GM19438 (cell line): Measurements from ENCODE around the gene TOMM40.
"Not testable (repeated sequence)": the region's sequence is repeated elsewhere in the genome, so short reads cannot be mapped to it uniquely, and the experiment has no call there.

Experiments used
- ATAC-seq: cut with Tn5 transposase; IDR thresholded peaks from one replicate; pipeline ENCODE4 v1.9.1; 2021; ENCODE audit warnings: low read depth; ENCODE audit not compliant: unreplicated experiment

The TOMM40 gene

GRCh38 chr19:44869733-44870470 lies 21.2 kb upstream of the TOMM40 start:
- ATAC-seq = no peak

- no peak for ATAC-seq
Measured at GRCh38 chr19:44871809-44872208, 19.2 kb upstream of the TOMM40 start.

GRCh38 chr19:44872661-44873060 lies 18.4 kb upstream of the TOMM40 start:
- no peak for ATAC-seq

GRCh38 chr19:44874317-44874716 lies 16.7 kb upstream of the TOMM40 start:
- ATAC-seq = no peak

DNA sequence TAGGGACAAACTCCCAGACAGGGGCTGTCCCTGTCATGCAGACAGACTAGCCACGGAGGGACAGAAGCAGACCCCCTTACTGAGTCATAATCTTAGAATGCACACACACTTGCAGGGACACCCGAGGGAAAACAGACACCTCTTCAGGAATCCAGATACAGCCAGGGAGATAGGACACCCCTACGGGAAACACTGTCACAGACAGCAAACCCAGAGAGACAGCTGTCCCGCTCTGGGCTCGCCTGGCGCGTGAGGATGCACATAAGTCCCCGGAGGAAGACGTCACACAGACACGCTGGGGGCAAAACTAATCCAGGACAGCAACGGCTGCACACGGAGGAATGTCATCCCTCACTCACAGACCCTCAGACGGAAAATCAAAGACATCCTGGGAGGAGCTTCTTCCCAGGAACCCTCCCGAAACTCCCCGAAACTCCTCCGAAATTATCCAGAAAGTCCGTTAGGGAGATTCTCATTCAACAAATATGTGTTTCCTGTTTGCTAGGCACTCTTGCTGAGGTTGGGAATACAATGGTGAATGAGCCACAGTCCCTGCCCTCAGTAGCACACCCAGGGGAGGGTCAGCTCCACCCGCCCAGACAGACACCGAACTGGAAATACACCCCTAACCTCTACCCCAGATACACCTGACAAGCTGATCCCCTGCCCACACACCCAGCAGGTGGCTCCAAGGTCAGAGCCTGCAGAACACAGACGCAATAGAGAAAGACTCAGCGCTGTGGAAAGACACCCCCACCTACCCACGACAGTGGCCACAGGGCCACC lies 15.2 kb upstream of the TOMM40 start:
- no peak for ATAC-seq

- no peak for ATAC-seq
Measured at GRCh38 chr19:44876930-44877535, 14.0 kb upstream of the TOMM40 start.

DNA sequence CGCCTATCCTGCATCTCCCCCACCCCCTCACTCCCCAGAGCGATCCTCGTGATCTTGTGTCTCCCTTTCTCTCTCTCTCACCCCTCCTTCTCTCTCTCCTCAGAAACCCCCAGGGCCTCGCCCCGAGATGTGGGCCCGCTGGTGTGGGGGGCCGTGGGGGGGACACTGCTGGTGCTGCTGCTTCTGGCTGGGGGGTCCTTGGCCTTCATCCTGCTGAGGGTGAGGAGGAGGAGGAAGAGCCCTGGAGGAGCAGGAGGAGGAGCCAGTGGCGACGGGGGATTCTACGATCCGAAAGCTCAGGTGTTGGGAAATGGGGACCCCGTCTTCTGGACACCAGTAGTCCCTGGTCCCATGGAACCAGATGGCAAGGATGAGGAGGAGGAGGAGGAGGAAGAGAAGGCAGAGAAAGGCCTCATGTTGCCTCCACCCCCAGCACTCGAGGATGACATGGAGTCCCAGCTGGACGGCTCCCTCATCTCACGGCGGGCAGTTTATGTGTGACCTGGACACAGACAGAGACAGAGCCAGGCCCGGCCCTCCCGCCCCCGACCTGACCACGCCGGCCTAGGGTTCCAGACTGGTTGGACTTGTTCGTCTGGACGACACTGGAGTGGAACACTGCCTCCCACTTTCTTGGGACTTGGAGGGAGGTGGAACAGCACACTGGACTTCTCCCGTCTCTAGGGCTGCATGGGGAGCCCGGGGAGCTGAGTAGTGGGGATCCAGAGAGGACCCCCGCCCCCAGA lies 12.8 kb upstream of the TOMM40 start:
- no peak for ATAC-seq

DNA sequence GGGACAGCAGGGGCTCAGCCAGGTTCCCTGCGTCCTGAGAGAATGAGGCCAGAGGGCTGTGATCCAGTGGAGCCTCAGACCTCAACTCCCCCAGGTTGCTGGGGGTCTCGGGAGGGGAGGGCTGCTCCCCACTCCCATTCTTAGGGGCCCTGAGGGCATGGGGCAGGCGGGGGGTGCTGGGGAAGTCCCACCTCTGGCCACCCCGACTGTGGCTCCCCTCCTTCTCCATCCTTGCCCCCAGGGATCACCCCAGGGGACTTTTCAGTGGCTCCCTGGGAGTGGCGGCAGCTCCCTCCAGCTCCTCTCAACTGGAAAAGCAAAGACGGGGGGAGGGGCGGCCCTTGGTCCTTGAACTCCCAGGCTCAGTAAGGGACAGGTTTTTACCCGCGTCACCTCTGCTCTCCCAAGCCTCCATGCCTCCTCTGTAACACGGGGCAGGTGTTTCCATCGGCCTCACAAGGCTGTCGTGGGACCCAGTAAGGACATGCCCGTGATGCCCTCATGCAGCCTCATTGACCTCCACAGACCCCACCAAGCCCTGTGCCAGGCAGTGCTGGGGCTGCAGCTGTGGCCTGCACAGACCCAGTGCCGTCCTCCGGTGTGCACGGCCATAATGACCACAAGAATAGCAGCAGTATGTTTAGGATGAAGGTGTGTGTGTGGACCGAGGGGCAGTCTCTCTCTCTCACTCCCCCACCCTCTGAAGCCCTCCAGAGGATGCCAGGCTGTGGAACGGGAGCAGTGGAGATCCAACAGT lies 11.6 kb upstream of the TOMM40 start:
- ATAC-seq = no peak

- ATAC-seq = no peak
Measured at GRCh38 chr19:44882063-44882462, 9.0 kb upstream of the TOMM40 start.

DNA sequence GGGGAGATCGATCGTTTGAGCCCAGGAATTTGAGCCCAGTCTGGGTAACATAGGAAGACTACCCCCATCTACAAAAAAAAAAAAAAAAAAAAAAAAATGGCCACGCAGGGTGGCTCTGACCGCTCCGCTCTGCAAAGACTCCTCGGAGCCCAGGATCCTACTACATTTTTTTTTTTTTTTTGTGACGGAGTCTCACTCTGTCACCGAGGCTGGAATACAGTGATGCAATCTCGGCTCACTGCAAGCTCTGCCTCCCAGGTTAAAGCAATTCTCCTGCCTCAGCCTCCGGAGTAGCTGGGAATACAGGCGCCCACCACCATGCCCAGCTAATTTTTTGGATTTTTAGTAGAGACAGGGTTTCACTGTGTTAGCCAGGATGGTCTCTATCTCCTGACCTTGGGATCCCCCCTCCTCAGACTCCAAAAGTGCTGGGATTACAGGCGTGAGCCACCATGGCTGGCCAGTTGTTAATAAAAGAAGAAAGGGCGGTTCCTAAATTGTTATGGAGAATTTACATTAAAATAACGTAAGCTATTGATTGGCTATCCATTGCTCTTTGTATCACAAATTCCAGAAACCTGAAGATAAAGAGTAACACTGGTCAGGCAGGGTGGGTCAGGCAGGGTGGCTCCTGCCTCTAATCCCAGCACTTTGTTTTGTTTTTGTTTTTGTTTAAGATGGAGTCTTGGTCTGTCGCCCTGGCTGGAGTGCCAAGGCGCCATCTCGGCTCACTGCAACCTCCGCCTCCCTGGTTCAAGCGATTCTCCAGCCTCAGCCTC lies 8.2 kb upstream of the TOMM40 start:
- ATAC-seq = not testable (repeated sequence)

DNA sequence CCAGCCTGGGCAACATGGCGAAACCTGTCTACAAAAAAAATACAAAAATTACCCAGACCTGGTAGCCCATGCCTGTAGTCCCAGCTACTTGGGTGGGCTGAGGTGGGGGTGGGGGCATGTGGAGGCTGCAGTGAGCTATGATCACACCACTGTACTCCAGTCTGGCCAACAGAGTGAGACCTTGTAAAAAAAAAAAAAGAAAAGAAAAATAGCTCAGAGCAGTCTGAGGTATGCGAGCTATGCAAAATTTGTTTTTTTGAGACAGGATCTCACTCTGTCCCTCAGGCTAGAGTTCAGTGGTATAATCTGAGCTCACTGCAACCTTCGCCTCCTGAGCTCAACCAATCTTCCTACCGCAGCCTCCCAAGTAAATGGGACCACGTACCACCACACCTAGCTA lies 7.1 kb upstream of the TOMM40 start:
- ATAC-seq = no peak

DNA sequence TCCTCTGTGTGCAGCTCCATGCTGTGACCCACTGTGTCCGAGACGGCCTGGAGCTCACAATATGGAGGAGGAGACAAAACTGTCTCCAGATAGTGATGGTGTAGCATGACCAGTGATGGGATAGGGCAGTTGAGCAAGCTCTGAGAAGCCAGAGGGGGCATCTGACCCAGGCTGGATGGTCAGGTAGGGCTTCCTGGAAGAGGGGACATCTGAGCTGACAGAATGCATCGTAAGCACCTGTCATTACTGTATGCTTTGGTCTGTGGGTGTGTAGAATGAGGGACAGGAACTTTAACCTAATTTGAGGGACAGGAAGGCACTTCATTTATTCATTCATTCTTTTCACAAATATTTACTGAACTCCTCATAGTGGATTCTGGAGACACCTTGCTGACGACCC lies 6.5 kb upstream of the TOMM40 start:
- no peak for ATAC-seq

GRCh38 chr19:44886141-44886540 lies 4.9 kb upstream of the TOMM40 start:
- no peak for ATAC-seq

GRCh38 chr19:44887648-44888047 lies 3.4 kb upstream of the TOMM40 start:
- ATAC-seq = no peak

- not testable (repeated sequence) for ATAC-seq
Measured at GRCh38 chr19:44888335-44888734, 2.7 kb upstream of the TOMM40 start.

DNA sequence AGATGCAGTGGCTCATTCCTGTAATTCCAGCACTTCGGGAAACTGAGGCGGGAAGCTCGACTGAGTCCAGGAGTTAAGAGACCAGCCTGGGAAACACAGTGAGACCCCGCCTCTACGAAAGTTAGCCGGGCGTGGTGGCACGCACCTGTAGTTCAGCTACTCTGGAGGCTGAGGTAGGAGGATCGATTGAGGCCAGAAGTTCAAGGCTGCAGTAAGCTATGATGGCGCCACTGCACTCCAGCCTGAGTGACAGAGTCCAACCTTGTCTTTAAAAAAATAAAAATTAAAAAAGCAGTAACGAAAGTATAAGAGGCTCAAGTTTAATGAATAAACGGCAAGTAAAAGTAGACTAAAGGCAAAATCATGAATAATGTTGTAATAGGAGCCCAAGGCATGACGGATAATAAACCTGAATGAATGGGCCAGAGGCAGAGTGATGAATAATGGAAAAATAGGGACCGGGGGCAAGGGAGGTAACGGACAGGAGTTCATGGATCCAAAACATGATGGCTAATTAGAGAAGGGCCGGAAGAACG lies 1.2 kb upstream of the TOMM40 start:
- ATAC-seq = no peak

DNA sequence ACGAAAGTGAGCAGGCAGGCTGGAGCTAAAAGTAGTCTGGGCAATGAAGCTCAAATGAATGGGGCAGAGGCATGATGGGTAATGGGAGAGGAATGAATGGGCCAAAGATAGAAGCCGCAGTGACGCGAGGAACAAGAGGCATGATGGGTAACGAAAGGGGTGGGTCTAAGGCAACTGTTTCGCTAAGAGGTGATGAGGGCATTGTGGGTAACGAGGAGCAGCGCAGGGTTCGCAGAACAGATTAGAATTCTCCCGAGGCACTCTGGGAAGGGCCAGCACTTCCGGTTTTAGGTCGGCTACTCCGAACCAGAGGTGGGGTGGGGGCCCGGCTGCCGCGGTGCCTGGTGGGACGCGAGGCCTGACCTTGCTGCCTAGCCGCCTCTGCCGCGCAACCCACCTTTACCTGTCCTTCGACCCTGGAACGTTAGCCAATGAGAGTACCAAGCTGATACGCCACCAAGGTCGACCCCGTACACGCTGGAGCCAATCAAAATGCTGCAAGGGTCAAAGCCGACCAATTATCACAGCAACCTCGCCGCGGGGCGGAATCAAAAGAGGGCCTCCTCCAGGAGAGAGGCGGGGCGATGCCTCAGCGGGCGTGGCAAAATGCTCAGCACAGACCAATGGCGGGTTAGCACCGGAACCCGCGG lies 563 bp upstream of the TOMM40 start:
- peak; percentile 84 for ATAC-seq

GRCh38 chr19:44892932-44893331 lies 1.9 kb downstream of the TOMM40 start:
- ATAC-seq = no peak
